Measurements from ENCODE around the gene FOXC1. TPM values are rescaled to one million over a fixed set of nuclear protein-coding genes. Genes with fewer than 3 reads are reported as not detected.

The FOXC1 gene
- total RNA-seq, 1 experiment from 2014 or later: not detected

GRCh38 chr6:1621070-1621701 is 11.5 kb downstream of the FOXC1 start:
- TF ChIP-seq, protein P1, sequence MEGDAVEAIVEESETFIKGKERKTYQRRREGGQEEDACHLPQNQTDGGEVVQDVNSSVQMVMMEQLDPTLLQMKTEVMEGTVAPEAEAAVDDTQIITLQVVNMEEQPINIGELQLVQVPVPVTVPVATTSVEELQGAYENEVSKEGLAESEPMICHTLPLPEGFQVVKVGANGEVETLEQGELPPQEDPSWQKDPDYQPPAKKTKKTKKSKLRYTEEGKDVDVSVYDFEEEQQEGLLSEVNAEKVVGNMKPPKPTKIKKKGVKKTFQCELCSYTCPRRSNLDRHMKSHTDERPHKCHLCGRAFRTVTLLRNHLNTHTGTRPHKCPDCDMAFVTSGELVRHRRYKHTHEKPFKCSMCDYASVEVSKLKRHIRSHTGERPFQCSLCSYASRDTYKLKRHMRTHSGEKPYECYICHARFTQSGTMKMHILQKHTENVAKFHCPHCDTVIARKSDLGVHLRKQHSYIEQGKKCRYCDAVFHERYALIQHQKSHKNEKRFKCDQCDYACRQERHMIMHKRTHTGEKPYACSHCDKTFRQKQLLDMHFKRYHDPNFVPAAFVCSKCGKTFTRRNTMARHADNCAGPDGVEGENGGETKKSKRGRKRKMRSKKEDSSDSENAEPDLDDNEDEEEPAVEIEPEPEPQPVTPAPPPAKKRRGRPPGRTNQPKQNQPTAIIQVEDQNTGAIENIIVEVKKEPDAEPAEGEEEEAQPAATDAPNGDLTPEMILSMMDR (conservative IDR thresholded peaks at IDR 0.05): no peak
- H3K56ac ChIP-seq (ENCODE audit: insufficient read length, low read depth, low read length): no peak overlapping the region
- H4K91ac ChIP-seq (ENCODE audit: insufficient read length, low read depth, low read length): no peak overlapping the region
- H3K23ac ChIP-seq (ENCODE audit: insufficient read length, low read depth, low read length): no peak overlapping the region
- Mint-ChIP-seq H3K4me1 (peaks cover 7 to 33% of the 10 kb centered on the region in 2 experiments; a peak in 3 of 4 replicates), H3K9me3 (no peaks in the 10 kb centered on the region; a peak in 2 of 5 replicates), H3K27me3 (ENCODE audit: low read depth) (peaks cover 99% of the 10 kb centered on the region), H3K27ac (no peak overlapping the region), H3K4me3 (peak overlapping the region in 1 of 2 experiments; percentile 32; a peak in 1 of 5 replicates), H3K36me3 (ENCODE audit: insufficient read depth in 1 of 3, low read depth in 3 of 3) (peaks cover 0 to 5% (median 4%) of the 10 kb centered on the region in 3 experiments; a peak in 4 of 7 replicates)
- no peak overlapping the region for H2AFZ ChIP-seq (ENCODE audit: low read length)
- H3K79me1 ChIP-seq (ENCODE audit: insufficient read depth, low read depth, low read length, poor library complexity, severe bottlenecking): no peaks in the 10 kb centered on the region
- H3K23me2 ChIP-seq (ENCODE audit: insufficient read length, low read depth, low read length, poor library complexity, severe bottlenecking): peaks cover 18% of the 10 kb centered on the region
- no peak overlapping the region for H3K9ac ChIP-seq (ENCODE audit: extremely low read depth, insufficient read length, low read length)
- H2BK15ac ChIP-seq (ENCODE audit: low read depth, low read length): no peak overlapping the region
- H3K4ac ChIP-seq (ENCODE audit: low read depth, low read length): no peak overlapping the region
- H3K4me1 ChIP-seq (ENCODE audit: insufficient read depth, low read length): no peaks in the 10 kb centered on the region; the same call in 1 of the 2 replicates
- H2BK12ac ChIP-seq (ENCODE audit: insufficient read length, low read depth, low read length): no peak overlapping the region
- no peak overlapping the region for H4K8ac ChIP-seq (replicated peaks; ENCODE audit: insufficient read length, low read depth, low read length)
- H3T11ph ChIP-seq (ENCODE audit: low read length): no peak overlapping the region
- no peaks in the 10 kb centered on the region for H3K9me3 ChIP-seq (ENCODE audit: control insufficient read depth, low read depth, low read length)
- no peak for DNase-seq
- H3K79me2 ChIP-seq (ENCODE audit: insufficient read depth, low read length): no peaks in the 10 kb centered on the region
- no peak overlapping the region for H2AK5ac ChIP-seq (ENCODE audit: insufficient read length, low read length)
- no peak overlapping the region for H3K18ac ChIP-seq (ENCODE audit: insufficient read length, low read depth, low read length)
- H3K27me3 ChIP-seq (ENCODE audit: insufficient read depth, low read length): peaks cover 100% of the 10 kb centered on the region
- no peak overlapping the region for H3K27ac ChIP-seq (ENCODE audit: insufficient read length, low read depth, low read length)
- H2BK5ac ChIP-seq (ENCODE audit: insufficient read length, low read length): no peak overlapping the region
- WGBS (ENCODE audit: extremely low coverage, insufficient read length, low lambda C conversion rate): no CpG with 5 or more reads among the region's 30 CpGs
- no peak overlapping the region for H3K4me2 ChIP-seq (ENCODE audit: insufficient read depth, insufficient read length, low read length)
- no peak overlapping the region for H2BK120ac ChIP-seq (ENCODE audit: low read depth, low read length, poor library complexity, severe bottlenecking)
- no peak overlapping the region for H4K5ac ChIP-seq (ENCODE audit: insufficient read length, low read depth, low read length)
- H3K14ac ChIP-seq (ENCODE audit: insufficient read depth, low read length): no peak overlapping the region
- no peak overlapping the region for H2BK20ac ChIP-seq (ENCODE audit: low read depth, low read length, poor library complexity, severe bottlenecking)
- peaks cover 3% of the 10 kb centered on the region for H4K20me1 ChIP-seq (ENCODE audit: control insufficient read depth, insufficient read depth, insufficient read length)

Data from H9 (cell line).